ENCODE measurements around the gene ZMYND10. TPM values are rescaled to one million over a fixed set of nuclear protein-coding genes. Genes with fewer than 3 reads are reported as not detected.

The ZMYND10 gene
- total RNA-seq, 1 donor from 2014 or later: 0.92 TPM

DNA sequence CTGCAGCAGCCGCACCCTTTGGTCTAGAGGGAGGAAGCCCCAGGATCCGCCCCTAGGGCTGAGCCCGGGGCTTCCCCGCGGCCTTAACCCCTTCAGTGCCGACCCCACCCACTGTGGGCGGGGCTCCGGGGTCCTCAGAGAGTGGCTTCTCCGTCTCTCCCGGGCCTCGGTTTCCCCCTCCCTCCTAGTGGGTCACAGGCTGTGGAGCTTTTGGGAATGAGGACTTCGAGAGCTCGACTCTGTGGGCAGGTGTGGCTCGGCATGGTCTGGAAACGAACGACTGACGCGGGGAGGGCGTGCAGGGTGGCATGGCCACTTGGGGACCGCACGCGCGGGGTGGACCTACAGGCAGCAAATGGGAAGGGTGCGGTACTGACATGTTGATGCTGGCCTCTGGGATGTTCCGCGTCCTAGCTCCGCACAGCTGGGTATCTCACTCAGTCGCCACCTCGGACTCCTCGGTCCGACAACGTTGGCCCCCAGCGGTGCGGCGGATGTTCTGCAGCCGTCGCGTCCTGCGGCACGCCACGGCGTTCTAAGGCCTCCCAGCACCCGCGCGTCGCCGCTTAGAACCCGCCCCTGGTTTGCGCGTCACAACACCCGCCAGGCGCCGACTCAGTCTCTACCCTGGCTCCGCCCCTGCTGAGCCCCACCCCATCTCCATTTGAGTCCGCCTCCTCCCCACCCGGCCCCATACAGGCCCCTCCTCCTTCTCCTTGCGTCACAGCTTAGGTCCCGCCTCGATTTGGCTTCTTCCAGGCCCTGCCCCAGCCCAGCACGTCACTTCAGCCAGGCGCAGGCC lies 46.5 kb downstream of the ZMYND10 start, which contains the start of the genes HYAL3 and NAA80:
Gene HYAL3 (minus strand): TSS at position 570 of the 802 bp plus-strand sequence. CDS start 3,803 bp downstream, outside the sequence.
Gene NAA80 (minus strand): TSS at position 570 of the 802 bp plus-strand sequence. CDS start 1,942 bp downstream, outside the sequence.
- H3K4me3 ChIP-seq (ENCODE audit: low read depth, low read length): peak within 1 kb of the TSS; percentile 92

DNA sequence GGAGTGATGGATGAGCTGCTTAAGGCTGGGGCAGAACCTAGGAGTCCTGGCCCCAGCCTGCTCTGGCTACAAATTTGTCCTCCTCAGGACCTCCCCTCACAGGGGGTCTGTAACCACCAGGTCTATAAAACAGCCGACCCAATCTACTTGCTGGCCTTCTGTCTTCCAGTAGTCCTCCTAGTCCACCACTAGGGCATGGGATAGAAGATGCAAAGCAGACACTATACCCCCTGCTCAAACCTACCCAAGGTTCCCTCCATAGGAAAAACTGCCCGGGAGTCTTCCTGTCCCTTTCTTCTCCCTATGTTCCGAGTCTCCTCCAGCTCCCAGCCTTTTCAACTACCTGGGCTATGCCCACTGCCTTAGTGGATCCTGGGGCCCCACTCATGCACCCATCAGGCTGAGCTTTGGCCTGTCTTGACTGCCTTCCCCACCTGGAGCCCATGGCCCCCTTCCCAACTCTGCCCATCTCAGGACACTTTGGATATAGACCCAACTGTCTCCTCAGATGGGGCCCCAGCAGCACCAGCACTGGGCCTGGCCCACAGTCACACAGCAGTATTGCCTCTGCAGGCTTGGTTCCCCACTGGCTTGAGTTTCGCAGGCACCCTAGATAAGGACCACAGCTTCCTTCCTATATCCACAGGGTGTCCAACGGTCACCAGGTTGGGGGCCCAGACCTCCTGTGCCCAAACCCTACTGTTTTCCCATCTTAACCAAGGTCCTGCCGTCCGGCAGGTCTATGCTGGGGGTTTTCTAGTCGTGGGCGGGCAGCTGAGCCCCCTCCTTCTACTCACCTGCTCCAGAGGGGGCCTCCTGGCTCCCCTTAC lies 47.4 kb downstream of the ZMYND10 start:
- H3K4me3 ChIP-seq (ENCODE audit: low read depth, low read length): peak overlapping the region; percentile 92
- DNase-seq (ENCODE audit: low read depth): no peak
- TF ChIP-seq, protein P1, sequence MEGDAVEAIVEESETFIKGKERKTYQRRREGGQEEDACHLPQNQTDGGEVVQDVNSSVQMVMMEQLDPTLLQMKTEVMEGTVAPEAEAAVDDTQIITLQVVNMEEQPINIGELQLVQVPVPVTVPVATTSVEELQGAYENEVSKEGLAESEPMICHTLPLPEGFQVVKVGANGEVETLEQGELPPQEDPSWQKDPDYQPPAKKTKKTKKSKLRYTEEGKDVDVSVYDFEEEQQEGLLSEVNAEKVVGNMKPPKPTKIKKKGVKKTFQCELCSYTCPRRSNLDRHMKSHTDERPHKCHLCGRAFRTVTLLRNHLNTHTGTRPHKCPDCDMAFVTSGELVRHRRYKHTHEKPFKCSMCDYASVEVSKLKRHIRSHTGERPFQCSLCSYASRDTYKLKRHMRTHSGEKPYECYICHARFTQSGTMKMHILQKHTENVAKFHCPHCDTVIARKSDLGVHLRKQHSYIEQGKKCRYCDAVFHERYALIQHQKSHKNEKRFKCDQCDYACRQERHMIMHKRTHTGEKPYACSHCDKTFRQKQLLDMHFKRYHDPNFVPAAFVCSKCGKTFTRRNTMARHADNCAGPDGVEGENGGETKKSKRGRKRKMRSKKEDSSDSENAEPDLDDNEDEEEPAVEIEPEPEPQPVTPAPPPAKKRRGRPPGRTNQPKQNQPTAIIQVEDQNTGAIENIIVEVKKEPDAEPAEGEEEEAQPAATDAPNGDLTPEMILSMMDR (conservative IDR thresholded peaks at IDR 0.05; ENCODE audit: low read depth, low read length): peak; percentile 38

More for the DNA sequence above, 46.5 kb downstream of the ZMYND10 start, which contains the start of the genes HYAL3 and NAA80:
- TF ChIP-seq, protein P1 (conservative IDR thresholded peaks at IDR 0.05; ENCODE audit: low read depth, low read length): peak; percentile 23
- peak; percentile 92 for DNase-seq (ENCODE audit: low read depth)

DNA sequence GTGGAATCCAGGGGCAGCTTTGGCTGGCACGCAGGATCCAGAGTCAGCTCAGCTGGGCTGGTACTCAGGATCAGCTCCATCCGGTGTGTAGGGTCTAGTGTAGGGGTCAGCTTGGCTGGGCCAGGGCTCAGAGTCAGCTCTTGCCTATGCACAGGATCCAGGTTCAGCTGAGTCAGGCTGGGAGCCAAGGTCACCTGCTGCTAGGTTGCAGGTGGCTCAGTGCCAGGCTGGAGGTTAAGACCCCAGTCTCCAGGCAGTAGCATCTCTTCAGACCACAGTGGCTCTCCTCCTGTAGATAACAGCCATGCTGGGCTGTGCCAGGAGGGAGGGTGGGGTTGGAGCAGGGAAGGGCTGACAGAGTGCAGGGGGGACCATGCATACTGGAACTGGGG lies 48.2 kb downstream of the ZMYND10 start:
- H3K4me3 ChIP-seq (ENCODE audit: low read depth, low read length): no peak overlapping the region
- no peak for DNase-seq (ENCODE audit: low read depth)
- TF ChIP-seq, protein P1 (conservative IDR thresholded peaks at IDR 0.05; ENCODE audit: low read depth, low read length): no peak

DNA sequence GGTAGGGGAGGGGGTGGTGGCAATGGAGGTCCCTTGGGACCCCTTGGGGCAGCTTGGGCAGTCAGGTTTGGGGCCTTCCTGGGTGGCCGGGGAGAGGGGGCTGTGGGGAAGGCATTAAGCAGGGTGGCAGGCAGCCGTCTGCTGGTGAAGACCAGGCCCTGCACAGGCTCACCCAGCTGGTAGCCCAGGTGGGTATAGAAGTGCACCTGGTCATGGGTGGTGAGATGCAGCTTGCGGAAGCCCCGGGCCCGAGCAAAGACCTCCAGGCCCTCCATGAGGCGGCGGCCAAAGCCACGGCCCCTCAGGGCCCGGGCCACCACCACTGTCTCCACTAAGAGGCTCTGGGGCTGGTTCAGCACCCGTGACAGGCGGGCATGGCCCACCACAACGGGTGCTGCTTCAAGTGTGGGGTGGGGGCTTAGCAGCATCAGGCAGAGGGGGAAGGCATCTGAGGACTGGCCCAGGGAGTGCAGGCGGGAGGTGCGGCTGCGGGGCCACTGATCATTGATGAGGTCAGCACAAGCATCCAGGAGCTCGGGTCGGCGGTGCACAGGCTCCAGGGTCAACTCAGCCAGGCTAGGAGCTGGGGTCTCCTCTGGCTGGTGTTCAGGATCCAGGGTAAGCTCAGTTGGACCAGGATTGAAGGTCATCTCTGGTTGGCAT lies 48.7 kb downstream of the ZMYND10 start:
- TF ChIP-seq, protein P1 (conservative IDR thresholded peaks at IDR 0.05; ENCODE audit: low read depth, low read length): no peak
- DNase-seq (ENCODE audit: low read depth): no peak
- H3K4me3 ChIP-seq (ENCODE audit: low read depth, low read length): no peak overlapping the region

DNA sequence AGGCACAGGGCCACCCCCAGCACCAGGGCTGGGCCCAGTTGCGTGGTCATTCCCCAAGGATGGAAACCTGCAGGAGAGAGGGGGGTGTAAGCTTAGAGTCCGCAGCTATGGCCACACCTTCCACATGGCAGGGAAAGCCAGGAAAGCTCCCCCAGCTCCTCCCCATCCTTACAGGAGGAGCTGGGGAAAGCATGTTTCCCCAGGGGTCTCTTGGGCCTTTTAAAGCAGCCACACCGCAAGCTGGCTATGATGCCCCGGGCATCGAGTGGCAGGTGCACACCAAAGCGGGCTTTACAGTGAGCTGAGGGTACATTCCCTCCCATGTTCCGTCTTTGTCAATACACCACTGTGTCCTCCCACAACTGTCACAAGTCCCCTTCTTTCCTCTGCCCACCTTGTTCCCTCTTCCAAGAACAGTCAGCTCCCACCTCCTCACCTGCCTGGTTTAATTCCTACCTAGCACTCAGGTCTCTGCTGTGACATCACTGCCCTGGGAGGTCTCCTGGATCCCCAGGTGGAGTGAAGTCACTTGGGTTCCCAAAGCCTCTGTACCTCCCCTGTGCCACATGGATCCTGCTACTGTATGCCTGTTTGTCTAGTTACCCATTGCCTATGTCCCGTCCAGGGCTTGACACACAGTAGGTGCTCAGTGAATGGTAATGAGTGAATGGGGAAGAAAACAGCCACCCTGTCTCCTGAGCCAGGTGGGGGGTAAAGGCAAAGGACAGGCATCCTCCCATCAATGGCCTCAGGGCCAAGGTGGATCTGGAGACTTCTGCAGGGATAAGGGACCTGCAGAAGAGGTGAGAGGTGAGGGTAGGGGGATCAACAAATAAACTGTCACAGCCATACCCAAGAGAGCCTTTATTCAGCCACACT lies 49.7 kb downstream of the ZMYND10 start:
- DNase-seq (ENCODE audit: low read depth): no peak
- TF ChIP-seq, protein P1 (conservative IDR thresholded peaks at IDR 0.05; ENCODE audit: low read depth, low read length): no peak
- H3K4me3 ChIP-seq (ENCODE audit: low read depth, low read length): no peak overlapping the region

Data from epithelial cell of proximal tubule (primary cell).